ENCODE data around the gene MYO3B.

Gene MYO3B

GRCh38 chr2:170521299-170521698, 343.4 kb downstream of the MYO3B start:
- TF ChIP-seq FOXM1 (IDR thresholded peaks at IDR 0.05; ENCODE audit: borderline replicate concordance) (no peak), ARNT (IDR thresholded peaks at IDR 0.05) (no peak), TARDBP (IDR thresholded peaks at IDR 0.05) (no peak), ELF4 (IDR thresholded peaks at IDR 0.05) (no peak), LEF1 (IDR thresholded peaks at IDR 0.05; ENCODE audit: borderline replicate concordance) (no peak), BHLHE40 (IDR thresholded peaks at IDR 0.05; ENCODE audit: borderline replicate concordance) (no peak), NFRKB (IDR thresholded peaks at IDR 0.05) (no peak), ZNF384 (IDR thresholded peaks at IDR 0.05) (no peak), PKNOX1 (IDR thresholded peaks at IDR 0.05) (no peak), SUZ12 (IDR thresholded peaks at IDR 0.05) (no peak), SP1 (IDR thresholded peaks at IDR 0.05) (no peak), L3MBTL2 (conservative IDR thresholded peaks at IDR 0.05) (no peak), FOXA1 (IDR thresholded peaks at IDR 0.05) (no peak), HDGF (IDR thresholded peaks at IDR 0.05; ENCODE audit: borderline replicate concordance) (no peak), FOXK2 (IDR thresholded peaks at IDR 0.05) (no peak)
- DNase-seq (ENCODE audit: extremely low spot score): no peak
- ChIA-PET CTCF (interaction anchor here (1.2 kb wide), 1 partner anchor 14 kb away, joined by 3 read pairs; no protein-coding TSS in a partner anchor), POLR2A (interaction anchor here (0.7 kb wide), 1 partner anchor 409 kb away, joined by 3 read pairs; no protein-coding TSS in a partner anchor)

GRCh38 chr2:170523506-170523905, 345.6 kb downstream of the MYO3B start:
- peak; percentile 17 for DNase-seq (ENCODE audit: extremely low spot score)
- no peak for TF ChIP-seq SP1 (IDR thresholded peaks at IDR 0.05)
- TF ChIP-seq FOXK2 (IDR thresholded peaks at IDR 0.05): no peak
- no peak for TF ChIP-seq HDGF (IDR thresholded peaks at IDR 0.05; ENCODE audit: borderline replicate concordance)
- TF ChIP-seq PKNOX1 (IDR thresholded peaks at IDR 0.05): peak; percentile 33; the same call in 1 of the 2 replicates
- CTCF ChIA-PET: no interaction called here
- POLR2A ChIA-PET: no interaction called here

GRCh38 chr2:170524828-170525565, 347.1 kb downstream of the MYO3B start:
- TF ChIP-seq ARNT (IDR thresholded peaks at IDR 0.05): no peak
- peak; percentile 24; the same call in 1 of the 2 replicates for TF ChIP-seq PKNOX1 (IDR thresholded peaks at IDR 0.05)
- DNase-seq (ENCODE audit: extremely low spot score): no peak
- ChIA-PET CTCF (no interaction called here), POLR2A (no interaction called here)

GRCh38 chr2:170525566-170525900, 347.6 kb downstream of the MYO3B start:
- POLR2A ChIA-PET: no interaction called here
- CTCF ChIA-PET: no interaction called here
- TF ChIP-seq LEF1 (IDR thresholded peaks at IDR 0.05; ENCODE audit: borderline replicate concordance) (no peak), SUZ12 (IDR thresholded peaks at IDR 0.05) (no peak), PKNOX1 (IDR thresholded peaks at IDR 0.05) (no peak), NFRKB (IDR thresholded peaks at IDR 0.05) (no peak), CTBP1 (IDR thresholded peaks at IDR 0.05; ENCODE audit: borderline replicate concordance) (no peak), ZNF384 (IDR thresholded peaks at IDR 0.05) (no peak), FOXA1 (IDR thresholded peaks at IDR 0.05) (no peak)
- DNase-seq (ENCODE audit: extremely low spot score): no peak

- DNase-seq (ENCODE audit: extremely low spot score): peak; percentile 69
- 0 out of 2 replicates have a peak, but pooled peaks have one; percentile 20 for TF ChIP-seq L3MBTL2 (conservative IDR thresholded peaks at IDR 0.05)
- TF ChIP-seq SP1 (IDR thresholded peaks at IDR 0.05): no peak
- no peak for TF ChIP-seq TARDBP (IDR thresholded peaks at IDR 0.05)
- TF ChIP-seq FOXA1 (IDR thresholded peaks at IDR 0.05): no peak
- CTCF ChIA-PET: no interaction called here
Measured at GRCh38 chr2:170530284-170530745, 352.4 kb downstream of the MYO3B start.

GRCh38 chr2:170530803-170531564, 353.0 kb downstream of the MYO3B start:
- TF ChIP-seq CTBP1 (IDR thresholded peaks at IDR 0.05; ENCODE audit: borderline replicate concordance) (no peak), FOXA1 (IDR thresholded peaks at IDR 0.05) (no peak), NFRKB (IDR thresholded peaks at IDR 0.05) (no peak)
- ChIA-PET CTCF (no interaction called here), POLR2A (interaction anchor here (1.0 to 1.6 kb wide), 2 partner anchors 10 to 14 kb away, joined by 3 to 4 read pairs; no protein-coding TSS in a partner anchor)
- DNase-seq (ENCODE audit: extremely low spot score): no peak

More at GRCh38 chr2:170530284-170530745, 352.4 kb downstream of the MYO3B start:
- POLR2A ChIA-PET: interaction anchor here (1.0 to 1.6 kb wide), 3 partner anchors 11 to 28 kb away, joined by 3 to 4 read pairs (median 3); no protein-coding TSS in a partner anchor
